Activated CD4-positive, CD25-positive, alpha-beta regulatory T cell treated with anti-CD3 and anti-CD28 coated beads, Interleukin-2, amount 50 U/mL, for 72 hours (primary cell): ENCODE data around the gene TLR7.

Source experiments
- DNase-seq: peaks from one replicate; pipeline ENCODE4 v3.0.0; 2021

TLR7 gene

DNA sequence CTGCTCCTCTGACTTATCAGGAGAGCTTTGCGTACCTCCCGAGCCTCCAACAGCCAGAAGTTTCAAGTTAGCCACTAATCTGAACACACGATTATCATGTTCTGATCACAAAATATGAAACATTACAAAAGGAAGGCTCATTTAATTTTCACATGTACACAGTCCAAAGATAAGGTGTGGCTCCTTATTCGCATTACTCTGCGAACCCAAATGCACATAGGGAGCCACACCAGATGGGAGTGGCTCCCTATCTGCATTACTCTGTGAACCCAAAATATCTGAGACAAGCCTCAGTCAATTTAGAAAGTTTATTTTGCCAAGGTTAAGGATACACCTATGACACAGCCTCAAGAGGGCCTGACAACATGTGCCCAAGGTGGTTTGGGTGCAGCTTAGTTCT, 68.0 kb downstream of the TLR7 start:
- no peak for DNase-seq

GRCh38 chrX:12936947-12937346, 70.1 kb downstream of the TLR7 start:
- no peak for DNase-seq
